MM.1S (cell line): ENCODE measurements around the gene SENP6.

ENCODE experiments used
- CTCF ChIP-seq: fragments of 300-600 bp; sonication (generic); IDR thresholded peaks from 2 replicates; pipeline ENCODE4 v1.5.1; 2016; ENCODE audit warnings: antibody characterized with exemption, low read length, mixed read lengths
- EZH2 ChIP-seq: fragments of 300-600 bp; sonication (generic); optimal IDR thresholded peaks from 2 replicates; pipeline ENCODE3; 2017; ENCODE audit warnings: low read depth, mild to moderate bottlenecking, antibody characterized with exemption, low read length, mixed read lengths
- EZH2phosphoT487 ChIP-seq: fragments of 300-600 bp; sonication (generic); IDR thresholded peaks from 2 replicates; pipeline ENCODE4 v1.6.1; 2018; ENCODE audit warnings: antibody characterized with exemption, low read length

- no peak for TF ChIP-seq CTCF
- no peak for TF ChIP-seq EZH2
- TF ChIP-seq EZH2phosphoT487 = no peak
Observed at GRCh38 chr6:75600768-75601167, 912 bp upstream of the SENP6 start.
